K562 (cell line): ENCODE measurements around the gene SLC22A15. TPM values are rescaled to one million over a fixed set of nuclear protein-coding genes. Genes with fewer than 3 reads are reported as not detected.

Source experiments
- AFF1 ChIP-seq, 2 experiments: fragments of 450-650 bp; IDR thresholded peaks; 2 replicates each; pipeline ENCODE4 v1.6.1; 2018; ENCODE audit warnings: mild to moderate bottlenecking in 2 of 2, low read depth in 1 of 2; ENCODE audit not compliant: partially characterized antibody in 2 of 2
- ATF3 ChIP-seq, 2 experiments: fragments of 450-650 bp in 1 of 2; sonication (generic) in 1 of 2; formaldehyde crosslinking in 1 of 2; IDR thresholded peaks in 1 of 2; conservative IDR thresholded peaks in 1 of 2; 2 replicates each; pipeline versions ENCODE4 v1.6.1 to v1.8.1; 2016 to 2023; ENCODE audit warnings: mild to moderate bottlenecking in 2 of 2, moderate library complexity in 2 of 2, inconsistent platforms in 1 of 2, missing genetic modification reagents in 1 of 2
- EP400 ChIP-seq: fragments of 450-650 bp; IDR thresholded peaks from 2 replicates; pipeline ENCODE4 v1.6.1; 2017; ENCODE audit warnings: antibody characterized with exemption, mild to moderate bottlenecking, moderate library complexity
- HMBOX1 ChIP-seq: sonication (generic); IDR thresholded peaks from 2 replicates; pipeline ENCODE4 v1.6.1; 2016
- RFX5 ChIP-seq: IDR thresholded peaks from 2 replicates; pipeline ENCODE4 v1.6.1; 2011; ENCODE audit warnings: low read depth, mild to moderate bottlenecking, improper control_type of control experiment, low read length
- SMAD3 ChIP-seq: fragments of 450-650 bp; formaldehyde crosslinking; conservative IDR thresholded peaks from 2 replicates; pipeline ENCODE4 v1.4.0; 2020; ENCODE audit warnings: mild to moderate bottlenecking
- VEZF1 ChIP-seq: fragments of 200-800 bp; sonication (Bioruptor generic); IDR thresholded peaks from 2 replicates; pipeline ENCODE4 v1.6.1; 2017; ENCODE audit warnings: missing genetic modification characterization, missing compliant biosample characterization
- ZBTB9 ChIP-seq: fragments of 450-650 bp; formaldehyde crosslinking; IDR thresholded peaks from 2 replicates; pipeline ENCODE4 v1.4.0; 2020; ENCODE audit warnings: mild to moderate bottlenecking, moderate library complexity
- ZNF354B ChIP-seq: fragments of 250-450 bp; sonication (Bioruptor Pico); IDR thresholded peaks from 2 replicates; pipeline ENCODE4 v1.4.0; 2020
- ZNF395 ChIP-seq: fragments of 200-800 bp; sonication (Bioruptor generic); IDR thresholded peaks from 2 replicates; pipeline ENCODE4 v1.6.1; 2017; ENCODE audit warnings: missing genetic modification characterization, missing compliant biosample characterization
- ZNF449 ChIP-seq: fragments of 250-450 bp; sonication (Bioruptor Pico); IDR thresholded peaks from 2 replicates; pipeline ENCODE4 v1.8.0; 2022; ENCODE audit warnings: moderate library complexity, mild to moderate bottlenecking, inconsistent platforms
- ZSCAN32 ChIP-seq: fragments of 450-650 bp; formaldehyde crosslinking; IDR thresholded peaks from 2 replicates; pipeline ENCODE4 v1.4.0; 2020; ENCODE audit warnings: mild to moderate bottlenecking, moderate library complexity
- polyA plus RNA-seq, 8 experiments: library from polyadenylated mRNA; depleted of rRNA in 4 of 8; stranded (reverse) in 5 of 8; unstranded in 3 of 8; fragments of >200 nt; fragmentation: Nextera tagmentation in 2 of 8; fragmentation: Illumina TruSeq in 1 of 8; extraction: Ambion mirVana in 2 of 8; extraction: Trizol in 1 of 8; gene quantifications; 2 replicates each; pipeline versions ENCODE4 v1.2.1 to v1.2.3, GENCODE V29; 2011 to 2014; ENCODE audit warnings: inconsistent platforms in 1 of 8, missing spikeins in 1 of 8
- total RNA-seq, 7 experiments: library from RNA; depleted of rRNA in 6 of 7; stranded (reverse); fragments of >200 nt in 6 of 7; fragmentation: Illumina TruSeq in 2 of 7; extraction: Trizol in 2 of 7; gene quantifications; 2 replicates each; pipeline versions ENCODE4 v1.2.1 to v1.2.3, GENCODE V29; 2011 to 2021; ENCODE audit warnings: low replicate concordance in 1 of 7

SLC22A15 gene
- total and polyA plus RNA-seq, 9 of the 15 experiments (the other 6 are each of a cell fraction or from before 2014, with no cell fraction given): 0.24 to 2.7 (median 1.2) TPM

GRCh38 chr1:115977499-115978258 lies 1.4 kb downstream of the SLC22A15 start (continued):
- TF ChIP-seq ZNF449 (0 out of 2 replicates have a peak, but pooled peaks have one; percentile 10), AFF1 (IDR thresholded peaks at IDR 0.05; ENCODE audit: low read depth in 1 of 2, partially characterized antibody in 2 of 2) (peak in 1 of 2 experiments; percentile 54), EP400 (peak; percentile 20; the same call in 1 of the 2 replicates), ATF3 (IDR thresholded peaks at IDR 0.05) (peak; percentile 91), ATF3 (CRISPR knock-in tag; conservative IDR thresholded peaks at IDR 0.05) (no peak), ZSCAN32 (CRISPR knock-in tag) (peak; percentile 37; the same call in 1 of the 2 replicates), ZBTB9 (CRISPR knock-in tag) (peak; percentile 88), ZNF395 (CRISPR knock-in tag) (0 out of 2 replicates have a peak, but pooled peaks have one; percentile 7), RFX5 (no peak), VEZF1 (peak; percentile 41), HMBOX1 (peak; percentile 84), SMAD3 (CRISPR knock-in tag) (peak; percentile 39; the same call in 1 of the 2 replicates), ZNF354B (CRISPR knock-in tag) (0 out of 2 replicates have a peak, but pooled peaks have one; percentile 45)
